Bronchial epithelial cell (primary cell): ENCODE data around the gene COPS8. TPM values are rescaled to one million over a fixed set of nuclear protein-coding genes. Genes with fewer than 3 reads are reported as not detected.

Experiments used
- DNase-seq: peaks from one replicate; pipeline ENCODE4 v3.0.0-alpha.2; 2010; ENCODE audit warnings: low read depth
- FAIRE-seq: peaks from 2 replicates; lab custom pipeline; 2011; peaks lifted over from hg19 to GRCh38; lab: Jason Lieb, UNC
- H3K27me3 ChIP-seq: 2 replicates; pipeline ENCODE4 v1.5.1; 2011; ENCODE audit warnings: low read length; ENCODE audit not compliant: control insufficient read depth, insufficient read depth
- H3K36me3 ChIP-seq: 2 replicates; pipeline ENCODE4 v1.5.1; 2011; ENCODE audit warnings: low read length; ENCODE audit not compliant: control insufficient read depth, insufficient read depth
- H3K4me3 ChIP-seq: 2 replicates; pipeline ENCODE4 v1.5.1; 2011; ENCODE audit warnings: mild to moderate bottlenecking, low read depth, low read length, control low read depth
- CTCF ChIP-seq: IDR thresholded peaks from 2 replicates; pipeline ENCODE4 v1.5.1; 2011; ENCODE audit warnings: mild to moderate bottlenecking, moderate library complexity, low read length, control low read depth, inconsistent platforms; ENCODE audit not compliant: insufficient read depth, severe bottlenecking
- total RNA-seq: library from RNA; depleted of rRNA; stranded (reverse); fragments of >200 nt; gene quantifications from 2 replicates; pipeline ENCODE4 v1.2.1, GENCODE V29; 2014

The COPS8 gene
- total RNA-seq, 1 donor from 2014 or later = 58.2 TPM

- FAIRE-seq = no peak
- Histone ChIP-seq H3K4me3 (no peak overlapping the region), H3K27me3 (no peaks in the 10 kb centered on the region), H3K36me3 (no peaks in the 10 kb centered on the region)
- TF ChIP-seq CTCF = no peak
- no peak for DNase-seq
Observed at GRCh38 chr2:237075749-237076599, 9.7 kb upstream of the COPS8 start.

GRCh38 chr2:237081596-237081995 is 4.1 kb upstream of the COPS8 start:
- no peak for FAIRE-seq
- TF ChIP-seq CTCF = no peak
- no peaks in the 10 kb centered on the region for H3K27me3 ChIP-seq
- H3K4me3 ChIP-seq = no peak overlapping the region
- no peak for DNase-seq
- H3K36me3 ChIP-seq = no peaks in the 10 kb centered on the region

GRCh38 chr2:237083026-237083425 is 2.7 kb upstream of the COPS8 start:
- Histone ChIP-seq H3K27me3 (no peaks in the 10 kb centered on the region), H3K4me3 (no peak overlapping the region), H3K36me3 (no peaks in the 10 kb centered on the region)
- FAIRE-seq = no peak
- DNase-seq = no peak
- no peak for TF ChIP-seq CTCF

- TF ChIP-seq CTCF = no peak
- peaks cover 3% of the 10 kb centered on the region for H3K36me3 ChIP-seq
- no peak overlapping the region for H3K4me3 ChIP-seq
- DNase-seq (no peak), FAIRE-seq (no peak)
- no peaks in the 10 kb centered on the region for H3K27me3 ChIP-seq
Observed at GRCh38 chr2:237084444-237084843, 1.2 kb upstream of the COPS8 start.

GRCh38 chr2:237090906-237091305 is 5.2 kb downstream of the COPS8 start:
- FAIRE-seq = no peak
- Histone ChIP-seq H3K4me3 (no peak overlapping the region), H3K36me3 (peaks cover 10% of the 10 kb centered on the region), H3K27me3 (no peaks in the 10 kb centered on the region)
- no peak for TF ChIP-seq CTCF
- no peak for DNase-seq
